LNCaP clone FGC (cell line): ENCODE results near the gene NSUN4.
"Not testable (repeated sequence)": the region's sequence is repeated elsewhere in the genome, so short reads cannot be mapped to it uniquely, and the experiment has no call there.

ENCODE experiments used
- DNase-seq: peaks from one replicate; pipeline ENCODE4 v3.0.0-alpha.2; 2011; ENCODE audit warnings: low read depth
- H3K4me3 ChIP-seq: 2 replicates; pipeline ENCODE4 v1.5.1; 2011; ENCODE audit warnings: mild to moderate bottlenecking, low read depth, low read length, control low read depth
- TF ChIP-seq, protein P1 (sequence below): IDR thresholded peaks from 2 replicates; pipeline ENCODE4 v1.5.1; 2012; ENCODE audit warnings: mild to moderate bottlenecking; ENCODE audit not compliant: control insufficient read depth, insufficient read depth; ENCODE audit errors: extremely low read depth

NSUN4 gene

GRCh38 chr1:46315669-46316403 is 24.8 kb upstream of the NSUN4 start:
- TF ChIP-seq, protein P1, sequence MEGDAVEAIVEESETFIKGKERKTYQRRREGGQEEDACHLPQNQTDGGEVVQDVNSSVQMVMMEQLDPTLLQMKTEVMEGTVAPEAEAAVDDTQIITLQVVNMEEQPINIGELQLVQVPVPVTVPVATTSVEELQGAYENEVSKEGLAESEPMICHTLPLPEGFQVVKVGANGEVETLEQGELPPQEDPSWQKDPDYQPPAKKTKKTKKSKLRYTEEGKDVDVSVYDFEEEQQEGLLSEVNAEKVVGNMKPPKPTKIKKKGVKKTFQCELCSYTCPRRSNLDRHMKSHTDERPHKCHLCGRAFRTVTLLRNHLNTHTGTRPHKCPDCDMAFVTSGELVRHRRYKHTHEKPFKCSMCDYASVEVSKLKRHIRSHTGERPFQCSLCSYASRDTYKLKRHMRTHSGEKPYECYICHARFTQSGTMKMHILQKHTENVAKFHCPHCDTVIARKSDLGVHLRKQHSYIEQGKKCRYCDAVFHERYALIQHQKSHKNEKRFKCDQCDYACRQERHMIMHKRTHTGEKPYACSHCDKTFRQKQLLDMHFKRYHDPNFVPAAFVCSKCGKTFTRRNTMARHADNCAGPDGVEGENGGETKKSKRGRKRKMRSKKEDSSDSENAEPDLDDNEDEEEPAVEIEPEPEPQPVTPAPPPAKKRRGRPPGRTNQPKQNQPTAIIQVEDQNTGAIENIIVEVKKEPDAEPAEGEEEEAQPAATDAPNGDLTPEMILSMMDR = no peak
- no peak for DNase-seq
- H3K4me3 ChIP-seq = no peak overlapping the region

DNA sequence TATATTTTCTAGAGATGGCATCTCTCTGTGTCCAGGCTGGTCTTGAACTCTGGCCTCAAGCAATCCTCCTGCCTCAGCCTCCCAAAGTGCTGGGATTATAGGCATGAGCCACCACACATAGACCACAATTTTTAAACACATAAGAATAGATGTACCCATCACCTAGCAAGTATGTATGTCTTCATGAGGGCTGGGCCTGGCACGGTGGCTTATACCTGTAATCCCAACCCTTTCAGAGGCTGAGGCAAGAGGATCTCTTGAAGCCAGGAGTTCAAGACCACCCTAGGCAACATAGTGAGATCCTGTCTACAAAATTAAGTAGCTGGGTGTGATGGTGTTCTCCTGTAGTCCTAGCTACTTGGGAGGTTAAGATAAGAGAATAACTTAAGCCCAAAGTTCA is 23.3 kb upstream of the NSUN4 start:
- no peak overlapping the region for H3K4me3 ChIP-seq
- no peak for DNase-seq
- TF ChIP-seq, protein P1 = no peak

DNA sequence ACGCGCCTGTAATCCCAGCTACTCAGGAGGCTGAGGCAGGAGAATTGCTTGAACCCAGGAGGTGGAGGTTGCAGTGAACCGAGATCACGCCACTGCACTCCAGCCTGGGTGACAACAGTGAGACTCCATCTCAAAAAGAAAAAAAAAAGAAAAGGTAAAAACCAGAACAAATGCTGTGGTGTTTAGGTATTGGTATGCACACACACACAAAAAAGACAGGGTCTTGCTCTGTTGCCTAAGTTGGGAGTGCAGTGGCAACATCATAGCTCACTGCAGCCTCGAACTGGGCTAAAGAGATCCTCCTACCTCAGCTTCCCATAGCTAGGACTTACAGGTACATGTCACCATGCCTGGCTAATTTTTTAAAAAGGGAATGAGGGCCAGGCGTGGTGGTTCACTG is 21.3 kb upstream of the NSUN4 start:
- DNase-seq, H3K4me3 ChIP-seq: not testable (repeated sequence)

- DNase-seq = not testable (repeated sequence)
Observed at GRCh38 chr1:46319960-46320914, 20.4 kb upstream of the NSUN4 start.

DNA sequence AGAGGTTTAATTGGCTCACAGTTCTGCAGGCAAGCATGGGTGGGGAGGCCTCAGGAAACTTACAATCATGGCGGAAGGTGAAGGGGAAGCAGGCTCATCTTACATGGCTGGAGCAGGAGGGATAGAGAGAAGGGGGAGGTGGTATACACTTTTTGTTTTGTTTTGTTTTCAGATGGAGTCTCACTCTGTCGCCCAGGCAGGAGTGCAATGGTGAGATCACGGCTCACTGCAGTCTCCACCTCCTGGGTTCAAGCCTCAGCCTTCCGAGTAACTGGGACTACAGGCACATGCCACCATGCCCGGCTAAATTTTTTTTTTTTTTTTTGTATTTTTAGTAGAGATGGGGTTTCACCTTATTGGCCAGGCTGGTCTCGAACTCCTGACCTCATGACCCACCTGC is 18.4 kb upstream of the NSUN4 start:
- not testable (repeated sequence) for DNase-seq, H3K4me3 ChIP-seq

More at GRCh38 chr1:46319960-46320914, 20.4 kb upstream of the NSUN4 start:
- H3K4me3 ChIP-seq = not testable (repeated sequence)

GRCh38 chr1:46325285-46326076 is 15.1 kb upstream of the NSUN4 start:
- not testable (repeated sequence) for DNase-seq

DNA sequence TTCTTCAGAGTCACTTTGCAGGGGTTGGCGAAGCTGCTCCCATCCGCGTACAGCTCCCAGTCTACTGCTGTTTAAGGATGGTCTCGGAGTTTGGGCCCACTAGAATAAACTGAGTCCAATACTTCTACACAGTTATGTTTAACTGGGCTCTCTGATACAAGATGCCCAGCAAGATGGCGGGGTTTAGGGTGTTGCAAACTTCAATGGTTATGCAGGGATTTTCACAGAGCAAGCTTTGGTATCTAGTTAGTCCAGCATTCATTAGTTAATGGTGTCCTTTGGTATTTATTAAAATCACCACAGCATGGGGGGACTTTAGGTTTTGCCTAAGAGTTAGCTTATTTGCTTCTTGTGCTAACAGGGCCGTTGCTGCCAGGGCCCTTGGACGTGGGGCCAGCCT is 12.4 kb upstream of the NSUN4 start:
- DNase-seq, H3K4me3 ChIP-seq: not testable (repeated sequence)

More at GRCh38 chr1:46325285-46326076, 15.1 kb upstream of the NSUN4 start:
- H3K4me3 ChIP-seq = not testable (repeated sequence)

GRCh38 chr1:46329807-46330206 is 10.8 kb upstream of the NSUN4 start:
- not testable (repeated sequence) for DNase-seq

DNA sequence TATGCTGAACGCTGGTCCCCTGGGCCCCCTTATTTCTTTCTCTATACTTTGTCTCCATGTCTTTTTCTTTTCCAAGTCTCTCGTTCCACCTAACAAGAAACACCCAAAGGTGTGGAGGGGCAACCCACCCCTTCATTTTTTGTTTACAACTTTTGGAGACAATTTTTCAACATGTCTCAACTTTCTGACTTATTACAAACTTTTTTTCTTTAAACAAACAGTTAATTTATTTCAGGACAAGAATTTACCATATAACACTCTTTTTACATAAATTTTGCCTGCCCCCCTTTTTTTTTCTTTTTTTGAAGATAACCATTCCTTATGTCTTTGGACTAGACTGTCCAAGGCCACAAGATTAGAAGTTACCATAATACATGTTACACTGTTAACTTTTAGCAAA is 10.2 kb upstream of the NSUN4 start:
- not testable (repeated sequence) for H3K4me3 ChIP-seq, DNase-seq

More at GRCh38 chr1:46329807-46330206, 10.8 kb upstream of the NSUN4 start:
- not testable (repeated sequence) for H3K4me3 ChIP-seq

- H3K4me3 ChIP-seq, DNase-seq: not testable (repeated sequence)
Observed at GRCh38 chr1:46331786-46332540, 8.6 kb upstream of the NSUN4 start.
